Ishikawa (cell line): ENCODE results near the gene CORO2B.

Experiments
- EGR1 ChIP-seq: IDR thresholded peaks from 2 replicates; pipeline ENCODE4 v1.6.1; 2012
- EP300 ChIP-seq: IDR thresholded peaks from 2 replicates; pipeline ENCODE4 v1.6.1; 2012; ENCODE audit warnings: borderline replicate concordance
- MAX ChIP-seq: IDR thresholded peaks from 2 replicates; pipeline ENCODE4 v1.6.1; 2012
- RAD21 ChIP-seq: IDR thresholded peaks from 2 replicates; pipeline ENCODE4 v1.6.1; 2012; ENCODE audit warnings: low read depth
- REST ChIP-seq: IDR thresholded peaks from 2 replicates; pipeline ENCODE4 v1.6.1; 2012; ENCODE audit warnings: low read depth, mild to moderate bottlenecking
- TCF12 ChIP-seq: IDR thresholded peaks from 2 replicates; pipeline ENCODE4 v1.6.1; 2012; ENCODE audit warnings: low read depth
- USF1 ChIP-seq: IDR thresholded peaks from 2 replicates; pipeline ENCODE4 v1.6.1; 2012
- ZBTB7A ChIP-seq: IDR thresholded peaks from 2 replicates; pipeline ENCODE4 v1.6.1; 2012; ENCODE audit warnings: low read depth

GRCh38 chr15:68755731-68756130 lies 176.9 kb downstream of the CORO2B start:
- TF ChIP-seq EP300 (no peak), REST (no peak), RAD21 (no peak), USF1 (no peak), MAX (no peak), TCF12 (no peak), ZBTB7A (no peak), EGR1 (no peak)
